HepG2 (cell line): ENCODE results near the gene TNFRSF6B.

ENCODE experiments used
- ARNT ChIP-seq: fragments of 450-650 bp; IDR thresholded peaks from 2 replicates; pipeline ENCODE4 v1.6.1; 2017
- CEBPZ ChIP-seq: IDR thresholded peaks from 2 replicates; pipeline ENCODE4 v1.6.1; 2012; ENCODE audit warnings: low read length, improper control_type of control experiment
- CTCF ChIP-seq: sonication (generic); formaldehyde crosslinking; IDR thresholded peaks from 2 replicates; pipeline ENCODE4 v1.5.0; 2020; ENCODE audit warnings: mild to moderate bottlenecking, missing genetic modification reagents, moderate library complexity
- MYC ChIP-seq: sonication (generic); formaldehyde crosslinking; IDR thresholded peaks from 2 replicates; pipeline ENCODE4 v1.9.0; 2021; ENCODE audit warnings: missing genetic modification reagents, borderline replicate concordance
- MZF1 ChIP-seq: sonication (generic); formaldehyde crosslinking; IDR thresholded peaks from 2 replicates; pipeline ENCODE4 v1.8.1; 2023; ENCODE audit warnings: mild to moderate bottlenecking, missing genetic modification reagents, borderline replicate concordance
- PBX2 ChIP-seq: IDR thresholded peaks from 2 replicates; pipeline ENCODE4 v1.6.1; 2016; ENCODE audit warnings: control low read depth
- PRDM4 ChIP-seq: sonication (generic); formaldehyde crosslinking; IDR thresholded peaks from 2 replicates; pipeline ENCODE4 v1.9.0; 2021; ENCODE audit warnings: missing genetic modification reagents, borderline replicate concordance
- TBX3 ChIP-seq: fragments of 450-650 bp; IDR thresholded peaks from 2 replicates; pipeline ENCODE4 v1.6.1; 2017; ENCODE audit warnings: antibody characterized with exemption, mild to moderate bottlenecking, inconsistent platforms, borderline replicate concordance
- YY1 ChIP-seq: IDR thresholded peaks from 2 replicates; pipeline ENCODE4 v1.6.1; 2011; ENCODE audit warnings: low read length, low read depth, moderate library complexity, mild to moderate bottlenecking; ENCODE audit not compliant: insufficient read depth, insufficient replicate concordance
- ZNF510 ChIP-seq: sonication (generic); formaldehyde crosslinking; IDR thresholded peaks from 2 replicates; pipeline ENCODE4 v1.4.0; 2020; ENCODE audit warnings: low read depth, mild to moderate bottlenecking, missing genetic modification reagents
- ZNF550 ChIP-seq: sonication (generic); formaldehyde crosslinking; IDR thresholded peaks from 2 replicates; pipeline ENCODE4 v1.4.0; 2020; ENCODE audit warnings: mild to moderate bottlenecking, missing genetic modification reagents, borderline replicate concordance

GRCh38 chr20:63746751-63747315 lies 50.4 kb downstream of the TNFRSF6B start:
- no peak for TF ChIP-seq CTCF (CRISPR knock-in tag)
- TF ChIP-seq ARNT = no peak
- TF ChIP-seq CEBPZ = no peak
- TF ChIP-seq MZF1 (CRISPR knock-in tag) = no peak
- TF ChIP-seq ZNF510 (CRISPR knock-in tag) = no peak
- no peak for TF ChIP-seq ZNF550 (CRISPR knock-in tag)
- TF ChIP-seq MYC (CRISPR knock-in tag) = no peak; the same call in 1 of the 2 replicates
- TF ChIP-seq YY1 = no peak
- no peak for TF ChIP-seq TBX3
- TF ChIP-seq PRDM4 (CRISPR knock-in tag) = no peak
- no peak for TF ChIP-seq PBX2 (CRISPR knock-in tag)
